HG03521 (cell line): ENCODE measurements around the gene KCNK15.
"Not testable (repeated sequence)": the region's sequence is repeated elsewhere in the genome, so short reads cannot be mapped to it uniquely, and the experiment has no call there.

Experiments used
- ATAC-seq: cut with Tn5 transposase; IDR thresholded peaks from one replicate; pipeline ENCODE4 v1.9.1; 2021; ENCODE audit warnings: mild to moderate bottlenecking, moderate library complexity; ENCODE audit not compliant: unreplicated experiment

KCNK15 gene

GRCh38 chr20:44756011-44756688 lies 10.5 kb downstream of the KCNK15 start:
- ATAC-seq: no peak

GRCh38 chr20:44756956-44757355 lies 11.3 kb downstream of the KCNK15 start:
- ATAC-seq: no peak

GRCh38 chr20:44758247-44759101 lies 12.8 kb downstream of the KCNK15 start:
- no peak for ATAC-seq

GRCh38 chr20:44759595-44759994 lies 13.9 kb downstream of the KCNK15 start:
- no peak for ATAC-seq

GRCh38 chr20:44761423-44761822 lies 15.8 kb downstream of the KCNK15 start:
- no peak for ATAC-seq

GRCh38 chr20:44762466-44763140 lies 16.9 kb downstream of the KCNK15 start:
- no peak for ATAC-seq

GRCh38 chr20:44763798-44764197 lies 18.1 kb downstream of the KCNK15 start:
- ATAC-seq: not testable (repeated sequence)

GRCh38 chr20:44765091-44765490 lies 19.4 kb downstream of the KCNK15 start:
- ATAC-seq: no peak

GRCh38 chr20:44765701-44766347 lies 20.2 kb downstream of the KCNK15 start:
- no peak for ATAC-seq

- no peak for ATAC-seq
These were observed 22.6 kb downstream of the KCNK15 start for GRCh38 chr20:44768256-44768655.

- no peak for ATAC-seq
These were observed 23.3 kb downstream of the KCNK15 start for GRCh38 chr20:44768854-44769480.

- ATAC-seq: no peak
These were observed 23.8 kb downstream of the KCNK15 start for GRCh38 chr20:44769481-44769863.

GRCh38 chr20:44770484-44771171 lies 25.0 kb downstream of the KCNK15 start:
- no peak for ATAC-seq

- ATAC-seq: no peak
These were observed 25.5 kb downstream of the KCNK15 start for GRCh38 chr20:44771172-44771535.

- no peak for ATAC-seq
These were observed 27.0 kb downstream of the KCNK15 start for GRCh38 chr20:44772636-44773035.

- ATAC-seq: no peak
These were observed 27.6 kb downstream of the KCNK15 start for GRCh38 chr20:44773070-44773829.

GRCh38 chr20:44776980-44777379 lies 31.3 kb downstream of the KCNK15 start:
- no peak for ATAC-seq

GRCh38 chr20:44780226-44780625 lies 34.6 kb downstream of the KCNK15 start:
- ATAC-seq: no peak

GRCh38 chr20:44781118-44781517 lies 35.5 kb downstream of the KCNK15 start:
- ATAC-seq: no peak

GRCh38 chr20:44781791-44782190 lies 36.1 kb downstream of the KCNK15 start:
- ATAC-seq: no peak
